Uterus (tissue), 4 donors: Measurements from ENCODE around the gene MMP17. TPM values are rescaled to one million over a fixed set of nuclear protein-coding genes. Genes with fewer than 3 reads are reported as not detected.
"Not testable (repeated sequence)": the region's sequence is repeated elsewhere in the genome, so short reads cannot be mapped to it uniquely, and the experiment has no call there.

ENCODE experiments used
- DNase-seq, 2 donors: peaks; one replicate each; pipeline ENCODE4 v3.0.0-alpha.2; 2019 to 2020
- H3K27ac ChIP-seq, 2 donors: fragments of 200-600 bp; sonication (generic); 1 replicate in 1 of 2; 2 replicates in 1 of 2; pipeline ENCODE4 v1.5.1; 2016 to 2018
- H3K27me3 ChIP-seq, 2 donors: fragments of 200-600 bp; sonication (generic); one replicate each; pipeline ENCODE4 v1.5.1; 2018 to 2019; ENCODE audit warnings: control low read depth in 1 of 2
- H3K36me3 ChIP-seq, 2 donors: fragments of 200-600 bp; sonication (generic); one replicate each; pipeline ENCODE4 v1.5.1; 2019; ENCODE audit warnings: control low read depth in 1 of 2
- H3K4me1 ChIP-seq, 2 donors: fragments of 200-600 bp; sonication (generic); one replicate each; pipeline ENCODE4 v1.5.1; 2018 to 2019; ENCODE audit warnings: control low read depth in 1 of 2
- H3K4me3 ChIP-seq, 2 donors: fragments of 200-600 bp; sonication (generic); 1 replicate in 1 of 2; 2 replicates in 1 of 2; pipeline ENCODE4 v1.5.1; 2018 to 2019; ENCODE audit warnings: mild to moderate bottlenecking in 1 of 2
- H3K9me3 ChIP-seq, 2 donors: fragments of 200-600 bp; sonication (generic); one replicate each; pipeline ENCODE4 v1.5.1; 2019; ENCODE audit warnings: control low read depth in 1 of 2
- POLR2A ChIP-seq, 2 donors: fragments of 450-650 bp; IDR thresholded peaks; one replicate each; pipeline ENCODE4 v1.6.1; 2016; ENCODE audit warnings: antibody characterized with exemption in 2 of 2, mild to moderate bottlenecking in 1 of 2, moderate library complexity in 1 of 2
- intact Hi-C: fragments of 100-400 bp; cut with DNase I; formaldehyde crosslinking; loops from one replicate; pipeline ENCODE4 v1.15.1; 2023; ENCODE audit warnings: low total_unique reads
- total RNA-seq, 4 donors: library from RNA; depleted of rRNA in 3 of 4; stranded (reverse); fragments of >200 nt in 3 of 4; gene quantifications; one replicate each; pipeline versions ENCODE4 v1.1.0 to v1.2.4, GENCODE V29; 2014 to 2023
- TF ChIP-seq, protein P1 (sequence below), 4 experiments: fragments of 200-600 bp in 2 of 4; fragments of 450-650 bp in 2 of 4; sonication (generic) in 2 of 4; IDR thresholded peaks; one replicate each; pipeline ENCODE4 v1.5.1; 2016 to 2019; ENCODE audit warnings: antibody characterized with exemption in 4 of 4, mild to moderate bottlenecking in 2 of 4, moderate library complexity in 1 of 4
- donor health status: DM: yes; HTN: yes; CAD: no.

The MMP17 gene
- total RNA-seq, 4 donors from 2014 or later: 0.26 to 17.4 (median 5.0) TPM

DNA sequence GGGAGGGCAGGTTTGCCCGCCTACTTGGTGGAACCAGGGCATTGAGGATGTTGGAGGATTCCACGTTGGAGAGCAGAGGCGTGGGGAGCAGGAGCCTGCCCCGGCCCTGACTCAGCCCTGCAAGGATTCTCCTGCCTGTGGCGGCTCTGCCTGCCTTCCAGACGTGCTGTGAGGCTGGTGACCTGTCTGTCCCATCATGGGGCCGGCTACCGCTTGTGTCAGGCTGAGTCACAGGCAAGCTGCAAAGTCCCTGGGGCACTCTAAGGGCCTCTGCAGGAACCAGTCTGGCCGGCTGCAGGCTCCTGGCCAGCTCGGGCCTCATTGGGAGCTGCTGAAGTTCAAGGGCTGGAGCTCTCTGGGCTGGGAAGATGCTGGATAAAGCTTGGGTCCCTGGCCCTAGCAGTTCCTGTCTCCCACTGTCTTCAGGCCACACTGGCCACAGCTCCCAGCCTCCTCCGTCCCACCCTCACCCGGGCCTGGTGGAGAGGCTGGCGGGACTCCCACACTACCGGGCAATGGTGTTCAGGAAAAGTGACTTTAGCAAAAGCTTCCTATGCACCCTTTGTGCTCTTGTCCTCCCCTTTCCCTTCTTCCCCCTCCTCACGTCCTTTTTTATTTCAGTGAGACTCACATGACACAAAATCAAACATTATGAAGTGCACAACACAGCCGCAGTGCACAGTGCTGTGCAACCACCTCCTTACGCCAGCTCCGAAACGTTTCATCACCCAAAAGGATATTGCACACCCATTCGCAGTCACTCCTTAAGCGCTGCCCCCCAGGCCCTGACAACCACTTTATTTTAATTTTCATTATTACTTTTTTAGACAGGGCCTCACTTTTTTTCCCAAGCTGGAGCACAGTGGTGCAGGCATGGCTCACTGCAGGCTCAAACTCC is 44.2 kb downstream of the MMP17 start:
- no peak overlapping the region for H3K27ac ChIP-seq

DNA sequence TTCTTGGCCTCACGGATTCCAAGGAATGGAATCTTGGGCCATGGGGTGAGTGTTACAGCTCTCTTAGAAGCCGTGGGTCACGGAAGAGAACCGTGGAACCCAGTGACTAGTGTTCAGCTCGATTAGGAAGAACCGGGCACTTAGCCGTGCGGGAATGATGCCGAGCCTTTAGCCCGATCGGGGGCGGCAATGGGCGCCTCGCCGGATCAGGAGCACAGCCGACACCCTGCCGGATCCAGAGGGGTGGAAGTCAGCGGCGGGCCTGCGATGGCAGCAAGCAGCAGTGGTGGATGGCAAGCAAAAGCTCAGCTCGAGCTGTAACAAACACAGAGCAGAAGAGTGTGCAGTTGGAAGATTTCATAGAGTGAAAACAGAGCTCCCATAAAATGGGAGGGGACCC is 45.1 kb downstream of the MMP17 start:
- Histone ChIP-seq H3K4me1 (no peaks in the 10 kb centered on the region), H3K4me3 (no peak overlapping the region), H3K9me3 (no peaks in the 10 kb centered on the region), H3K27ac (no peak overlapping the region), H3K36me3 (no peaks in the 10 kb centered on the region), H3K27me3 (no peaks in the 10 kb centered on the region)
- intact Hi-C loops: no loop called here
- TF ChIP-seq, protein P1, sequence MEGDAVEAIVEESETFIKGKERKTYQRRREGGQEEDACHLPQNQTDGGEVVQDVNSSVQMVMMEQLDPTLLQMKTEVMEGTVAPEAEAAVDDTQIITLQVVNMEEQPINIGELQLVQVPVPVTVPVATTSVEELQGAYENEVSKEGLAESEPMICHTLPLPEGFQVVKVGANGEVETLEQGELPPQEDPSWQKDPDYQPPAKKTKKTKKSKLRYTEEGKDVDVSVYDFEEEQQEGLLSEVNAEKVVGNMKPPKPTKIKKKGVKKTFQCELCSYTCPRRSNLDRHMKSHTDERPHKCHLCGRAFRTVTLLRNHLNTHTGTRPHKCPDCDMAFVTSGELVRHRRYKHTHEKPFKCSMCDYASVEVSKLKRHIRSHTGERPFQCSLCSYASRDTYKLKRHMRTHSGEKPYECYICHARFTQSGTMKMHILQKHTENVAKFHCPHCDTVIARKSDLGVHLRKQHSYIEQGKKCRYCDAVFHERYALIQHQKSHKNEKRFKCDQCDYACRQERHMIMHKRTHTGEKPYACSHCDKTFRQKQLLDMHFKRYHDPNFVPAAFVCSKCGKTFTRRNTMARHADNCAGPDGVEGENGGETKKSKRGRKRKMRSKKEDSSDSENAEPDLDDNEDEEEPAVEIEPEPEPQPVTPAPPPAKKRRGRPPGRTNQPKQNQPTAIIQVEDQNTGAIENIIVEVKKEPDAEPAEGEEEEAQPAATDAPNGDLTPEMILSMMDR (IDR thresholded peaks at IDR 0.05): no peak
- TF ChIP-seq POLR2A (IDR thresholded peaks at IDR 0.05): no peak
- DNase-seq: no peak

More for the DNA sequence above, 44.2 kb downstream of the MMP17 start:
- no peaks in the 10 kb centered on the region for H3K27me3 ChIP-seq
- H3K9me3 ChIP-seq: no peaks in the 10 kb centered on the region
- intact Hi-C loops: no loop called here
- no peak overlapping the region for H3K4me3 ChIP-seq
- H3K4me1 ChIP-seq: no peaks in the 10 kb centered on the region
- TF ChIP-seq, protein P1 (IDR thresholded peaks at IDR 0.05): no peak
- TF ChIP-seq POLR2A (IDR thresholded peaks at IDR 0.05): no peak
- DNase-seq: no peak
- H3K36me3 ChIP-seq: no peaks in the 10 kb centered on the region

DNA sequence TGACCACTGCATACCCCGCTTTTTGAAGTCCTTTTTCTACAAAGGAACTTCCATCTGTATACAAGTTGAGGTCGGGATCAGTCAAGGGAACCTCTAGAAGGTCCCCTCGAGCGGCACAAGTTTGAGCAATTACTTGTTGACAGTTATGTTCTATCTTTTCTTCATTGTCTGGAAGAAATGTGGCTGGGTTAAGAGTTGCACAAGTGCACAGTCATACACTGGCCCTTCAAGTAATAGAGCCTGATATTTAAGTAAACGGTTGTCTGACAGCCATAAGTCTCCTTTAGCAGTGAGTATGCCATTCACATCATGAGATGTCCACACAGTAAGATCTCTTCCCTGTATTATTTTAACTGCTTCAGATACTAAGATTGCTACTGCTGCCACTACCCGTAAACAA is 46.8 kb downstream of the MMP17 start:
- H3K27ac ChIP-seq, H3K4me1 ChIP-seq, H3K36me3 ChIP-seq, H3K9me3 ChIP-seq, DNase-seq, H3K27me3 ChIP-seq, intact Hi-C loops, H3K4me3 ChIP-seq: not testable (repeated sequence)

GRCh38 chr12:131877216-131877615 is 49.0 kb downstream of the MMP17 start:
- H3K4me1 ChIP-seq, H3K27me3 ChIP-seq, intact Hi-C loops, H3K4me3 ChIP-seq, H3K36me3 ChIP-seq, H3K9me3 ChIP-seq, H3K27ac ChIP-seq, DNase-seq: not testable (repeated sequence)

DNA sequence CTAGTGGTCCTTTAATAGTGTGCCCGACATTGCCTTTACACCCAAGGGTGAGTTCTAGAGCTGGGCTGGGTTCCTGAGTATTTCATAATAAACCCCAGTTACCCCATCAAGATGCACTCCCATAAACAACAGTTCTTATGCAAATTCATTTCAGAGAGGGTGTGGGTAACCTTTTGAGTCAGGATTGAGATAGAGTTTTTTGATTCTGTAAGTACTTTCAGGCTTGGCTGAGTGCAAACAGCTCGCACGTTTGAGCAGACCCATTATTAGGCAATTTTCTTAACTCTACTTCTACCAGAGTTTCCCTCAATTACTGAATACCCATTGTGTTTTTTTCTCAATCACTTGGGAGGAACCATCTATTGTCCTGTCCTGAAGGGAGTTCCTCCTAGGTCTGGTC is 50.2 kb downstream of the MMP17 start:
- H3K27ac ChIP-seq, H3K4me3 ChIP-seq, intact Hi-C loops: not testable (repeated sequence)

GRCh38 chr12:131882804-131883520 is 54.8 kb downstream of the MMP17 start:
- DNase-seq: no peak
- Histone ChIP-seq H3K9me3 (no peaks in the 10 kb centered on the region), H3K27me3 (no peaks in the 10 kb centered on the region), H3K4me1 (no peaks in the 10 kb centered on the region), H3K27ac (no peak overlapping the region), H3K36me3 (no peaks in the 10 kb centered on the region), H3K4me3 (no peak overlapping the region)
- intact Hi-C loops: no loop called here
- TF ChIP-seq, protein P1 (IDR thresholded peaks at IDR 0.05): no peak
- TF ChIP-seq POLR2A (IDR thresholded peaks at IDR 0.05): no peak

More for the DNA sequence above, 50.2 kb downstream of the MMP17 start:
- not testable (repeated sequence) for H3K27me3 ChIP-seq, DNase-seq, H3K9me3 ChIP-seq, H3K36me3 ChIP-seq, H3K4me1 ChIP-seq
